Fibroblast of lung (primary cell): ENCODE measurements around the gene ZBTB4. TPM values are rescaled to one million over a fixed set of nuclear protein-coding genes. Genes with fewer than 3 reads are reported as not detected.

Experiments used
- DNase-seq, 2 donors: peaks; one replicate each; pipeline versions ENCODE4 v3.0.0 to v3.0.0-alpha.2; 2010; ENCODE audit warnings: low read depth in 2 of 2
- H2AFZ ChIP-seq: 2 replicates; pipeline ENCODE4 v1.5.1; 2012; ENCODE audit warnings: low read length, control low read depth, inconsistent platforms
- H3K27ac ChIP-seq: 2 replicates; pipeline ENCODE4 v1.5.1; 2011; ENCODE audit warnings: low read length, control low read depth; ENCODE audit not compliant: insufficient read depth
- H3K27me3 ChIP-seq: 2 replicates; pipeline ENCODE4 v1.5.1; 2011; ENCODE audit warnings: mild to moderate bottlenecking, low read length; ENCODE audit not compliant: control insufficient read depth, insufficient read depth
- H3K36me3 ChIP-seq: 2 replicates; pipeline ENCODE4 v1.5.1; 2011; ENCODE audit warnings: low read length; ENCODE audit not compliant: control insufficient read depth, insufficient read depth
- H3K4me1 ChIP-seq: 2 replicates; pipeline ENCODE4 v1.5.1; 2011; ENCODE audit warnings: low read length; ENCODE audit not compliant: control insufficient read depth, insufficient read depth; ENCODE audit errors: extremely low read depth
- H3K4me2 ChIP-seq: 2 replicates; pipeline ENCODE4 v1.5.1; 2011; ENCODE audit warnings: low read length, control low read depth; ENCODE audit not compliant: insufficient read depth; ENCODE audit errors: extremely low read depth
- H3K4me3 ChIP-seq, 4 experiments: fragments of 200-600 bp in 1 of 4; sonication (generic) in 1 of 4; replicated peaks in 1 of 4; 2 replicates each; pipeline ENCODE4 v1.5.1; 2011 to 2016; ENCODE audit warnings: low read length in 4 of 4, low read depth in 3 of 4, mild to moderate bottlenecking in 3 of 4, control low read depth in 2 of 4, inconsistent platforms in 1 of 4, mixed read lengths in 1 of 4; ENCODE audit not compliant: insufficient read depth in 1 of 4; ENCODE audit errors: control extremely low read depth in 1 of 4
- H3K79me2 ChIP-seq: 2 replicates; pipeline ENCODE4 v1.5.1; 2012; ENCODE audit warnings: mild to moderate bottlenecking, low read length, inconsistent platforms; ENCODE audit not compliant: control insufficient read depth, insufficient read depth
- H3K9ac ChIP-seq: 2 replicates; pipeline ENCODE4 v1.5.1; 2011; ENCODE audit warnings: mild to moderate bottlenecking, low read length, control low read depth; ENCODE audit not compliant: insufficient read depth
- H3K9me3 ChIP-seq: 2 replicates; pipeline ENCODE4 v1.5.1; 2012; ENCODE audit warnings: low read depth, low read length; ENCODE audit not compliant: control insufficient read depth, insufficient read depth
- H4K20me1 ChIP-seq: 2 replicates; pipeline ENCODE4 v1.5.1; 2011; ENCODE audit warnings: low read length; ENCODE audit not compliant: control insufficient read depth, insufficient read depth; ENCODE audit errors: extremely low read depth
- CTCF ChIP-seq, 2 donors: IDR thresholded peaks in 1 of 2; conservative IDR thresholded peaks in 1 of 2; 1 replicate in 1 of 2; 2 replicates in 1 of 2; pipeline ENCODE4 v1.5.1; 2011 to 2012; ENCODE audit warnings: low read length in 2 of 2, control low read depth in 1 of 2, inconsistent platforms in 1 of 2, low read depth in 1 of 2, mild to moderate bottlenecking in 1 of 2
- EZH2 ChIP-seq: IDR thresholded peaks from 2 replicates; pipeline ENCODE4 v1.5.1; 2012; ENCODE audit warnings: low read length, control low read depth, mild to moderate bottlenecking; ENCODE audit errors: missing control alignments
- polyA plus RNA-seq, 2 donors: library from polyadenylated mRNA; depleted of rRNA in 1 of 2; stranded (reverse) in 1 of 2; unstranded in 1 of 2; fragments of >200 nt; gene quantifications; 2 replicates each; pipeline ENCODE4 v1.2.1, GENCODE V29; 2011 to 2012; ENCODE audit warnings: missing spikeins in 1 of 2
- total RNA-seq: library from RNA; depleted of rRNA; stranded (reverse); fragments of >200 nt; gene quantifications from 2 replicates; pipeline ENCODE4 v1.2.1, GENCODE V29; 2014

Gene ZBTB4
- total and polyA plus RNA-seq, 2 donors (not counting 1 experiment from before 2014, with no cell fraction given): 21.3 to 29.9 TPM

GRCh38 chr17:7414837-7415236 is 64.6 kb downstream of the ZBTB4 start:
- Histone ChIP-seq H2AFZ (no peak overlapping the region), H4K20me1 (no peaks in the 10 kb centered on the region), H3K4me2 (no peak overlapping the region), H3K79me2 (no peaks in the 10 kb centered on the region), H3K9me3 (no peaks in the 10 kb centered on the region), H3K9ac (no peak overlapping the region), H3K27ac (no peak overlapping the region), H3K4me3 (no peak overlapping the region), H3K27me3 (no peaks in the 10 kb centered on the region), H3K36me3 (peaks cover 11% of the 10 kb centered on the region), H3K4me1 (peaks cover 7% of the 10 kb centered on the region)
- TF ChIP-seq CTCF (conservative IDR thresholded peaks at IDR 0.05 in 1 of 2, IDR thresholded peaks at IDR 0.05 in 1 of 2; ENCODE audit: low read depth in 1 of 2, low read length in 2 of 2) (no peak), EZH2 (no peak)
- DNase-seq: no peak

- H3K36me3 ChIP-seq: peaks cover 17% of the 10 kb centered on the region
Observed at GRCh38 chr17:7413346-7413985, 66.0 kb downstream of the ZBTB4 start.

GRCh38 chr17:7411427-7411750 is 68.0 kb downstream of the ZBTB4 start:
- Histone ChIP-seq H3K4me3 (no peak overlapping the region), H3K9me3 (no peaks in the 10 kb centered on the region), H3K4me1 (peaks cover 7% of the 10 kb centered on the region), H3K9ac (no peak overlapping the region), H2AFZ (no peak overlapping the region), H3K79me2 (no peaks in the 10 kb centered on the region), H3K27ac (no peak overlapping the region), H3K27me3 (no peaks in the 10 kb centered on the region), H4K20me1 (no peaks in the 10 kb centered on the region), H3K4me2 (no peak overlapping the region), H3K36me3 (peaks cover 15% of the 10 kb centered on the region)
- TF ChIP-seq CTCF (conservative IDR thresholded peaks at IDR 0.05 in 1 of 2, IDR thresholded peaks at IDR 0.05 in 1 of 2; ENCODE audit: low read depth in 1 of 2, low read length in 2 of 2): no peak
- TF ChIP-seq EZH2: no peak
- no peak for DNase-seq

More at GRCh38 chr17:7413346-7413985, 66.0 kb downstream of the ZBTB4 start:
- Histone ChIP-seq H3K4me1 (peaks cover 7% of the 10 kb centered on the region), H3K27ac (peak overlapping the region; percentile 20), H3K9me3 (no peaks in the 10 kb centered on the region), H4K20me1 (no peaks in the 10 kb centered on the region), H3K27me3 (no peaks in the 10 kb centered on the region), H3K9ac (no peak overlapping the region), H2AFZ (no peak overlapping the region), H3K4me2 (peak overlapping the region; percentile 13), H3K79me2 (no peaks in the 10 kb centered on the region), H3K4me3 (no peak overlapping the region)
- no peak for TF ChIP-seq CTCF (conservative IDR thresholded peaks at IDR 0.05 in 1 of 2, IDR thresholded peaks at IDR 0.05 in 1 of 2; ENCODE audit: low read depth in 1 of 2, low read length in 2 of 2)
- TF ChIP-seq EZH2: no peak
- peak in 1 of 2 donors; percentile 48 for DNase-seq
